H1 (cell line): ENCODE results near the gene MEI1. TPM values are rescaled to one million over a fixed set of nuclear protein-coding genes. Genes with fewer than 3 reads are reported as not detected.

Experiments used
- CTCF ChIA-PET: fragments of 300-600 bp; sonication (Branson Sonifier 250); formaldehyde crosslinking; loops from one replicate; lab custom pipeline; 2021; ENCODE audit not compliant: partially characterized antibody; lab: Charles Lee
- POLR2A ChIA-PET: fragments of 300-600 bp; sonication (Branson Sonifier 250); formaldehyde crosslinking; loops from one replicate; lab custom pipeline; 2021; ENCODE audit warnings: inconsistent platforms; ENCODE audit not compliant: partially characterized antibody; lab: Charles Lee
- DNase-seq, 2 experiments: peaks; one replicate each; pipeline versions ENCODE4 v3.0.0 to v3.0.0-alpha.2; 2010 to 2022; ENCODE audit warnings: low spot score in 2 of 2, low read depth in 1 of 2, mixed read lengths in 1 of 2
- FAIRE-seq: peaks from 2 replicates; lab custom pipeline; 2011; peaks lifted over from hg19 to GRCh38; lab: Jason Lieb, UNC
- H2AFZ ChIP-seq: 2 replicates; pipeline ENCODE4 v1.8.1; 2012; ENCODE audit warnings: low read length, inconsistent platforms
- H2AK5ac ChIP-seq: 2 replicates; pipeline ENCODE4 v1.6.1; 2013; ENCODE audit warnings: low read depth, low read length
- H2BK120ac ChIP-seq: replicated peaks from 2 replicates; pipeline ENCODE3; 2013; ENCODE audit warnings: low read depth, low read length, inconsistent platforms
- H2BK12ac ChIP-seq: 2 replicates; pipeline ENCODE4 v1.6.1; 2013; ENCODE audit warnings: low read depth, low read length
- H2BK15ac ChIP-seq: 2 replicates; pipeline ENCODE4 v1.6.1; 2013; ENCODE audit warnings: low read length
- H2BK20ac ChIP-seq: 2 replicates; pipeline ENCODE4 v1.6.1; 2013; ENCODE audit warnings: low read length
- H2BK5ac ChIP-seq: 2 replicates; pipeline ENCODE4 v1.6.1; 2013; ENCODE audit warnings: low read depth, low read length
- H3K14ac ChIP-seq: 2 replicates; pipeline ENCODE4 v1.6.1; 2013; ENCODE audit warnings: inconsistent platforms; ENCODE audit not compliant: insufficient read length
- H3K18ac ChIP-seq: 2 replicates; pipeline ENCODE4 v1.6.1; 2013; ENCODE audit warnings: low read length; ENCODE audit errors: extremely low read depth
- H3K23ac ChIP-seq: 2 replicates; pipeline ENCODE4 v1.6.1; 2013; ENCODE audit warnings: inconsistent platforms; ENCODE audit not compliant: insufficient read length
- H3K23me2 ChIP-seq: 2 replicates; pipeline ENCODE4 v1.6.1; 2013; ENCODE audit warnings: low read depth, low read length
- H3K27ac ChIP-seq: 2 replicates; pipeline ENCODE4 v1.6.1; 2011; ENCODE audit warnings: low read depth, low read length, inconsistent platforms
- H3K27me3 ChIP-seq, 4 experiments: replicated peaks in 1 of 4; 1 replicate in 1 of 4; 2 replicates in 3 of 4; pipeline versions ENCODE4 v1.6.1 to v1.8.1; 2011 to 2013; ENCODE audit warnings: low read length in 3 of 4, mild to moderate bottlenecking in 3 of 4, inconsistent platforms in 2 of 4, mixed read lengths in 2 of 4, moderate library complexity in 1 of 4; ENCODE audit not compliant: control insufficient read depth in 3 of 4, insufficient read depth in 3 of 4; ENCODE audit errors: extremely low read depth in 1 of 4
- H3K36me3 ChIP-seq, 4 experiments: 2 replicates each; pipeline versions ENCODE4 v1.6.1 to v1.8.1; 2011 to 2013; ENCODE audit warnings: mild to moderate bottlenecking in 4 of 4, low read length in 3 of 4, moderate library complexity in 2 of 4, control low read depth in 1 of 4, inconsistent platforms in 1 of 4; ENCODE audit not compliant: insufficient read depth in 4 of 4, control insufficient read depth in 2 of 4
- H3K4ac ChIP-seq: replicated peaks from 2 replicates; pipeline ENCODE3; 2013; ENCODE audit warnings: low read length, low read depth, mixed read lengths, inconsistent platforms; ENCODE audit not compliant: insufficient read length
- H3K4me1 ChIP-seq, 4 experiments: replicated peaks in 1 of 4; 1 replicate in 1 of 4; 2 replicates in 3 of 4; pipeline versions ENCODE4 v1.6.1 to v1.8.1; 2011 to 2013; ENCODE audit warnings: low read length in 3 of 4, inconsistent platforms in 2 of 4, mixed read lengths in 1 of 4; ENCODE audit not compliant: insufficient read depth in 4 of 4, control insufficient read depth in 3 of 4
- H3K4me2 ChIP-seq, 2 experiments: 2 replicates each; pipeline versions ENCODE4 v1.6.1 to v1.8.1; 2011 to 2013; ENCODE audit warnings: low read depth in 2 of 2, low read length in 2 of 2, control low read depth in 1 of 2, inconsistent platforms in 1 of 2, mild to moderate bottlenecking in 1 of 2; ENCODE audit not compliant: insufficient read depth in 1 of 2
- H3K4me3 ChIP-seq, 4 experiments: fragments of 200-600, 300-600 bp in 1 of 4; sonication (generic), shearing (Covaris generic), sonication (Bioruptor Twin) in 1 of 4; 2 replicates each; pipeline versions ENCODE4 v1.5.1 to v1.8.1; 2011 to 2016; ENCODE audit warnings: low read length in 4 of 4, low read depth in 3 of 4, control low read depth in 2 of 4, inconsistent platforms in 2 of 4, mild to moderate bottlenecking in 2 of 4, mixed read lengths in 1 of 4, moderate library complexity in 1 of 4; ENCODE audit not compliant: insufficient read depth in 2 of 4; ENCODE audit errors: extremely low read depth in 1 of 4
- H3K56ac ChIP-seq: replicated peaks from 2 replicates; pipeline ENCODE3; 2013; ENCODE audit warnings: low read depth, mild to moderate bottlenecking, mixed read lengths, low read length, inconsistent platforms; ENCODE audit not compliant: insufficient read length
- H3K79me1 ChIP-seq: 2 replicates; pipeline ENCODE4 v1.6.1; 2013; ENCODE audit warnings: low read depth, low read length, control low read depth
- H3K79me2 ChIP-seq, 2 experiments: 2 replicates each; pipeline versions ENCODE4 v1.6.1 to v1.8.1; 2012 to 2013; ENCODE audit warnings: low read length in 2 of 2, mild to moderate bottlenecking in 2 of 2, inconsistent platforms in 1 of 2; ENCODE audit not compliant: insufficient read depth in 2 of 2, control insufficient read depth in 1 of 2
- H3K9ac ChIP-seq, 4 experiments: replicated peaks in 1 of 4; 1 replicate in 1 of 4; 2 replicates in 3 of 4; pipeline versions ENCODE4 v1.6.1 to v1.8.1; 2011 to 2013; ENCODE audit warnings: low read depth in 3 of 4, low read length in 3 of 4, control low read depth in 2 of 4, mild to moderate bottlenecking in 2 of 4, moderate library complexity in 2 of 4, inconsistent platforms in 1 of 4; ENCODE audit errors: extremely low read depth in 1 of 4
- H3K9me3 ChIP-seq, 2 experiments: 2 replicates each; pipeline versions ENCODE4 v1.6.1 to v1.8.1; 2012 to 2013; ENCODE audit warnings: mild to moderate bottlenecking in 2 of 2, moderate library complexity in 2 of 2, control low read depth in 1 of 2, inconsistent platforms in 1 of 2, low read depth in 1 of 2, low read length in 1 of 2, mixed read lengths in 1 of 2; ENCODE audit not compliant: insufficient read depth in 2 of 2
- H4K20me1 ChIP-seq, 2 experiments: replicated peaks in 1 of 2; 2 replicates each; pipeline versions ENCODE3 to v1.8.1; 2011 to 2013; ENCODE audit warnings: inconsistent platforms in 2 of 2, low read length in 2 of 2, mild to moderate bottlenecking in 1 of 2; ENCODE audit not compliant: insufficient read depth in 2 of 2, control insufficient read depth in 1 of 2
- H4K5ac ChIP-seq: 2 replicates; pipeline ENCODE4 v1.6.1; 2013; ENCODE audit warnings: low read length, low read depth, mixed read lengths, inconsistent platforms; ENCODE audit not compliant: insufficient read length
- H4K8ac ChIP-seq: 2 replicates; pipeline ENCODE4 v1.8.0; 2013; ENCODE audit warnings: mild to moderate bottlenecking, moderate library complexity, low read length, inconsistent platforms; ENCODE audit not compliant: insufficient read depth; ENCODE audit errors: extremely low read depth
- H4K91ac ChIP-seq: replicated peaks from 2 replicates; pipeline ENCODE3; 2013; ENCODE audit warnings: low read length, mixed read lengths, inconsistent platforms; ENCODE audit not compliant: insufficient read length
- BRCA1 ChIP-seq: IDR thresholded peaks from 2 replicates; pipeline ENCODE4 v1.6.1; 2012; ENCODE audit warnings: low read depth, low read length, improper control_type of control experiment
- KDM5A ChIP-seq: fragments of 200-600 bp; IDR thresholded peaks from 2 replicates; pipeline ENCODE4 v1.7.1; 2012; ENCODE audit warnings: mild to moderate bottlenecking, low read length, inconsistent platforms, mixed read lengths
- NANOG ChIP-seq: IDR thresholded peaks from 2 replicates; pipeline ENCODE4 v1.6.1; 2011; ENCODE audit warnings: low read length, low read depth, mild to moderate bottlenecking, inconsistent platforms; ENCODE audit not compliant: insufficient read depth, poor library complexity, severe bottlenecking
- NRF1 ChIP-seq: IDR thresholded peaks from 2 replicates; pipeline ENCODE4 v1.6.1; 2011; ENCODE audit warnings: mild to moderate bottlenecking, low read depth, low read length, improper control_type of control experiment
- RBBP5 ChIP-seq: IDR thresholded peaks from 2 replicates; pipeline ENCODE4 v1.7.1; 2012; ENCODE audit warnings: low read depth, mild to moderate bottlenecking, inconsistent platforms, low read length, moderate library complexity, borderline replicate concordance
- SIRT6 ChIP-seq: IDR thresholded peaks from one replicate; pipeline ENCODE4 v1.7.1; 2012; ENCODE audit warnings: low read length, inconsistent platforms
- TAF7 ChIP-seq: optimal IDR thresholded peaks from 2 replicates; pipeline ENCODE3; 2011; ENCODE audit warnings: low read depth, mild to moderate bottlenecking, inconsistent platforms, low read length, moderate library complexity, borderline replicate concordance
- TBP ChIP-seq: IDR thresholded peaks from 2 replicates; pipeline ENCODE4 v1.6.1; 2011; ENCODE audit warnings: low read depth, low read length, improper control_type of control experiment
- WGBS, 2 experiments: shearing (Covaris generic) in 1 of 2; methylation state at CpG; one replicate each; pipeline versions ENCODE4 v1.1.6 to v1.1.7; 2013 to 2015; ENCODE audit warnings: low lambda C conversion rate in 2 of 2, mixed read lengths in 2 of 2, inconsistent platforms in 1 of 2, low coverage in 1 of 2, missing lambda C conversion rate in 1 of 2; ENCODE audit not compliant: insufficient replicate concordance in 2 of 2, insufficient coverage in 1 of 2, insufficient read length in 1 of 2; ENCODE audit errors: extremely low coverage in 1 of 2, missing lambda C conversion rate in 1 of 2; 5-methylcytosine and 5-hydroxymethylcytosine counted together
- polyA plus RNA-seq, 7 experiments: library from polyadenylated mRNA; depleted of rRNA in 3 of 7; stranded (reverse) in 5 of 7; unstranded in 2 of 7; fragments of >200 nt in 5 of 7; fragments of 200-250 nt in 2 of 7; gene quantifications; 1 replicate in 5 of 7; 2 replicates in 1 of 7; 4 replicates in 1 of 7; pipeline versions ENCODE4 v1.2.1 to v1.2.3, GENCODE V29; 2011 to 2013; ENCODE audit warnings: missing spikeins in 2 of 7, mixed read lengths in 2 of 7
- total RNA-seq: library from RNA; stranded (reverse); fragmentation: NEBNext Ultra II Directional; extraction: Animal tissue kit (Norgen Biotek cat#: 25700); gene quantifications from 2 replicates; pipeline ENCODE4 v1.2.1, GENCODE V29; 2021
- TF ChIP-seq, protein P1 (sequence below), 3 experiments: IDR thresholded peaks; 1 replicate in 2 of 3; 2 replicates in 1 of 3; pipeline versions ENCODE4 v1.5.1 to v1.6.1; 2011; ENCODE audit warnings: low read length in 3 of 3, mild to moderate bottlenecking in 3 of 3, inconsistent platforms in 2 of 3, low read depth in 1 of 3, moderate library complexity in 1 of 3; ENCODE audit not compliant: insufficient read depth in 1 of 3; ENCODE audit errors: control extremely low read depth in 1 of 3

MEI1 gene
- total and polyA plus RNA-seq, 2 of the 8 experiments (the other 6 are each of a cell fraction or from before 2014, with no cell fraction given): 0.27 to 0.54 TPM

DNA sequence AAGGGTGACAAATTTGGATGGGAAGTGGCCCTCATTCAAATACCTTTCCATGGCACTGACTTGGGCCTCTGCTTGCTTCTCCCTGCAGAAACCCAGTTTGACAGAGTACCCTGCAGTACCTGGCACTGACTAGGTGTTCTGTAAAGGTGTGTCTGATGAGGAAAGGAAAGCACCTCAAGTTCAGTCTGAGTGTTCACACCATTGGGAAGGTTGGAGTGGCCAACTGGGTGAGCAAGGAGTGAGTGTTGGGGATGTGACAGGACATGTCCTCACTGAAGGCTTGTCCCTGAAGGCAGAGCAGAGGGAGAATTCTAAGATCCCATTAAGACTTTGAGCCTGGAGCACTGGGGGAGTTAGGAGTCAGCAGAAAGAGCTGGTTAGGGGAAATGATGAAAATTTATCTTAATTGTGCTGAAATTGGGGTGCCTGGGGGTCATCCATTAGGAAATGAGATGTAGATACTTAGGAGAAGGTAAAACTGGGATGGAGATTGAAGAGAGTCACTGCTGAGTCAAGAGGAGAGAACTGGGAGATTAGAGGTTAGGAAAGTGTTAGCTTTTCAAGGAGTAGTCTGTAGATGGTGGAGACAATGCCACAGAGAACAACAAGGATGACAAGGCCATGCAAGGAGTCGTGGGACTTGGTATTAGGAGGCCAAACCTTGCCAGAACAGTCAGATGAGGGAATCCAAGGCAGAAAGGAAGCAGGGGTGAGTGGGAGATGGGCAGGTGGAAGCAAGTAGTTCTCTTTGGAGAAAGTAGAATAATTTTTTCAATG is 139.7 kb downstream of the MEI1 start:
- ChIA-PET CTCF (interaction anchor here (0.6 to 2.1 kb wide), 4 partner anchors 18 to 466 kb away, joined by 3 to 7 read pairs (median 4); no protein-coding TSS in a partner anchor), POLR2A (interaction anchor here (1.0 to 8.7 kb wide), 3 partner anchors 7 to 18 kb away, joined by 4 to 85 read pairs (median 4); partner anchors contain the start of gene SREBF2)
- FAIRE-seq (no peak), DNase-seq (no peak)
- no peak overlapping the region for H3K14ac ChIP-seq
- H4K8ac ChIP-seq: no peak overlapping the region
- H3K4me1 ChIP-seq: peaks cover 0 to 10% (median 4%) of the 10 kb centered on the region in 4 experiments; a peak in 3 of 7 replicates
- no peak overlapping the region for H2BK20ac ChIP-seq
- H3K4ac ChIP-seq: peak overlapping the region; percentile 21
- no peak overlapping the region for H2BK15ac ChIP-seq
- no peak overlapping the region for H4K5ac ChIP-seq
- peaks cover 4% of the 10 kb centered on the region for H3K23me2 ChIP-seq
- H3K9me3 ChIP-seq: no peaks in the 10 kb centered on the region
- no peak overlapping the region for H3K23ac ChIP-seq
- peaks cover 55 to 94% of the 10 kb centered on the region in 2 experiments for H3K79me2 ChIP-seq
- H2BK12ac ChIP-seq: peak overlapping the region; percentile 62; the same call in 1 of the 2 replicates
- peak overlapping the region; percentile 54; the same call in 1 of the 2 replicates for H2AK5ac ChIP-seq
- H3K79me1 ChIP-seq: peaks cover 24% of the 10 kb centered on the region
- no peak overlapping the region for H3K56ac ChIP-seq
- H2BK120ac ChIP-seq: no peak overlapping the region
- H4K20me1 ChIP-seq: peaks cover 11 to 29% of the 10 kb centered on the region in 2 experiments
- H3K18ac ChIP-seq: no peak overlapping the region
- no peak overlapping the region for H3K4me2 ChIP-seq
- H3K9ac ChIP-seq: no peak overlapping the region
- 83% methylated on average over 1 of the region's 1 CpG; no CpG with 5 or more reads in 1 of the 2 experiments for WGBS, 2 experiments
- no peak overlapping the region for H3K4me3 ChIP-seq
- no peak overlapping the region for H4K91ac ChIP-seq
- no peak overlapping the region for H3K27ac ChIP-seq
- 0 out of 2 replicates have a peak overlapping the region, but pooled peaks have one; percentile 20 for H2BK5ac ChIP-seq
- no peaks in the 10 kb centered on the region for H3K27me3 ChIP-seq
- no peak overlapping the region for H2AFZ ChIP-seq
- peaks cover 5 to 56% (median 27%) of the 10 kb centered on the region in 4 experiments for H3K36me3 ChIP-seq
- no peak for TF ChIP-seq TBP
- no peak for TF ChIP-seq RBBP5
- TF ChIP-seq NRF1: no peak
- no peak for TF ChIP-seq SIRT6
- TF ChIP-seq TAF7: no peak
- TF ChIP-seq BRCA1: no peak
- no peak for TF ChIP-seq KDM5A
- no peak for TF ChIP-seq NANOG
- TF ChIP-seq, protein P1, sequence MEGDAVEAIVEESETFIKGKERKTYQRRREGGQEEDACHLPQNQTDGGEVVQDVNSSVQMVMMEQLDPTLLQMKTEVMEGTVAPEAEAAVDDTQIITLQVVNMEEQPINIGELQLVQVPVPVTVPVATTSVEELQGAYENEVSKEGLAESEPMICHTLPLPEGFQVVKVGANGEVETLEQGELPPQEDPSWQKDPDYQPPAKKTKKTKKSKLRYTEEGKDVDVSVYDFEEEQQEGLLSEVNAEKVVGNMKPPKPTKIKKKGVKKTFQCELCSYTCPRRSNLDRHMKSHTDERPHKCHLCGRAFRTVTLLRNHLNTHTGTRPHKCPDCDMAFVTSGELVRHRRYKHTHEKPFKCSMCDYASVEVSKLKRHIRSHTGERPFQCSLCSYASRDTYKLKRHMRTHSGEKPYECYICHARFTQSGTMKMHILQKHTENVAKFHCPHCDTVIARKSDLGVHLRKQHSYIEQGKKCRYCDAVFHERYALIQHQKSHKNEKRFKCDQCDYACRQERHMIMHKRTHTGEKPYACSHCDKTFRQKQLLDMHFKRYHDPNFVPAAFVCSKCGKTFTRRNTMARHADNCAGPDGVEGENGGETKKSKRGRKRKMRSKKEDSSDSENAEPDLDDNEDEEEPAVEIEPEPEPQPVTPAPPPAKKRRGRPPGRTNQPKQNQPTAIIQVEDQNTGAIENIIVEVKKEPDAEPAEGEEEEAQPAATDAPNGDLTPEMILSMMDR (IDR thresholded peaks at IDR 0.05; ENCODE audit: control extremely low read depth in 1 of 3, insufficient read depth in 1 of 3, low read depth in 1 of 3, low read length in 3 of 3): no peak
